22Rv1 (cell line): ENCODE measurements around the gene REEP5.

ENCODE experiments used
- ZFX ChIP-seq: fragments of 450-650 bp; IDR thresholded peaks from 2 replicates; pipeline ENCODE4 v1.6.1; 2017; ENCODE audit warnings: antibody characterized with exemption, borderline replicate concordance
- TF ChIP-seq, protein P1 (sequence below): fragments of 450-650 bp; IDR thresholded peaks from 2 replicates; pipeline ENCODE4 v1.5.1; 2017; ENCODE audit warnings: mild to moderate bottlenecking

- TF ChIP-seq, protein P1, sequence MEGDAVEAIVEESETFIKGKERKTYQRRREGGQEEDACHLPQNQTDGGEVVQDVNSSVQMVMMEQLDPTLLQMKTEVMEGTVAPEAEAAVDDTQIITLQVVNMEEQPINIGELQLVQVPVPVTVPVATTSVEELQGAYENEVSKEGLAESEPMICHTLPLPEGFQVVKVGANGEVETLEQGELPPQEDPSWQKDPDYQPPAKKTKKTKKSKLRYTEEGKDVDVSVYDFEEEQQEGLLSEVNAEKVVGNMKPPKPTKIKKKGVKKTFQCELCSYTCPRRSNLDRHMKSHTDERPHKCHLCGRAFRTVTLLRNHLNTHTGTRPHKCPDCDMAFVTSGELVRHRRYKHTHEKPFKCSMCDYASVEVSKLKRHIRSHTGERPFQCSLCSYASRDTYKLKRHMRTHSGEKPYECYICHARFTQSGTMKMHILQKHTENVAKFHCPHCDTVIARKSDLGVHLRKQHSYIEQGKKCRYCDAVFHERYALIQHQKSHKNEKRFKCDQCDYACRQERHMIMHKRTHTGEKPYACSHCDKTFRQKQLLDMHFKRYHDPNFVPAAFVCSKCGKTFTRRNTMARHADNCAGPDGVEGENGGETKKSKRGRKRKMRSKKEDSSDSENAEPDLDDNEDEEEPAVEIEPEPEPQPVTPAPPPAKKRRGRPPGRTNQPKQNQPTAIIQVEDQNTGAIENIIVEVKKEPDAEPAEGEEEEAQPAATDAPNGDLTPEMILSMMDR = no peak
- no peak for TF ChIP-seq ZFX
These were observed 8.0 kb upstream of the REEP5 start for GRCh38 chr5:112930082-112930344.
